K562 (cell line): Measurements from ENCODE around the gene ZNF319. TPM values are rescaled to one million over a fixed set of nuclear protein-coding genes. Genes with fewer than 3 reads are reported as not detected.

Source experiments
- CAMTA2 ChIP-seq: fragments of 250-450 bp; sonication (Bioruptor Pico); conservative IDR thresholded peaks from 2 replicates; pipeline ENCODE4 v1.5.1; 2022
- CHD1 ChIP-seq: fragments of 200-600 bp; sonication (generic); IDR thresholded peaks from one replicate; pipeline ENCODE4 v1.6.1; 2012; ENCODE audit warnings: mild to moderate bottlenecking, moderate library complexity, low read length, inconsistent platforms
- IRF2 ChIP-seq: sonication (generic); formaldehyde crosslinking; IDR thresholded peaks from 2 replicates; pipeline ENCODE4 v1.8.1; 2022; ENCODE audit warnings: mild to moderate bottlenecking, missing genetic modification reagents
- LEF1 ChIP-seq: fragments of 450-650 bp; IDR thresholded peaks from 2 replicates; pipeline ENCODE4 v1.6.1; 2016; ENCODE audit warnings: mild to moderate bottlenecking
- NR2F6 ChIP-seq: fragments of 450-650 bp; formaldehyde crosslinking; IDR thresholded peaks from 2 replicates; pipeline ENCODE4 v1.4.0; 2020; ENCODE audit warnings: mild to moderate bottlenecking
- NR3C1 ChIP-seq: sonication (generic); formaldehyde crosslinking; IDR thresholded peaks from 2 replicates; pipeline ENCODE4 v1.8.1; 2022; ENCODE audit warnings: missing genetic modification reagents
- RBM22 ChIP-seq: fragments of 200-400 bp; formaldehyde crosslinking; IDR thresholded peaks from 2 replicates; pipeline ENCODE4 v1.6.1; 2018; ENCODE audit warnings: low read length, low read depth; ENCODE audit not compliant: poor library complexity, severe bottlenecking
- SMAD2 ChIP-seq: fragments of 150-350 bp; IDR thresholded peaks from 2 replicates; pipeline ENCODE4 v1.6.1; 2014; ENCODE audit warnings: low read depth, mild to moderate bottlenecking, low read length
- YBX1 ChIP-seq: fragments of 450-650 bp; IDR thresholded peaks from 2 replicates; pipeline ENCODE4 v1.7.1; 2016; ENCODE audit warnings: mild to moderate bottlenecking
- ZC3H11A ChIP-seq: IDR thresholded peaks from 2 replicates; pipeline ENCODE4 v1.6.1; 2012; ENCODE audit warnings: low read depth, low read length, improper control_type of control experiment
- ZKSCAN1 ChIP-seq: fragments of 150-350 bp; IDR thresholded peaks from 2 replicates; pipeline ENCODE4 v1.6.1; 2016; ENCODE audit warnings: low read depth, low read length
- ZNF444 ChIP-seq: fragments of 250-450 bp; sonication (Bioruptor Pico); IDR thresholded peaks from 2 replicates; pipeline ENCODE4 v1.4.0; 2020; ENCODE audit warnings: mild to moderate bottlenecking, moderate library complexity
- ZNF717 ChIP-seq: fragments of 250-450 bp; sonication (Bioruptor Pico); IDR thresholded peaks from 2 replicates; pipeline ENCODE4 v1.5.0; 2021
- polyA plus RNA-seq, 8 experiments: library from polyadenylated mRNA; depleted of rRNA in 4 of 8; stranded (reverse) in 5 of 8; unstranded in 3 of 8; fragments of >200 nt; fragmentation: Nextera tagmentation in 2 of 8; fragmentation: Illumina TruSeq in 1 of 8; extraction: Ambion mirVana in 2 of 8; extraction: Trizol in 1 of 8; gene quantifications; 2 replicates each; pipeline versions ENCODE4 v1.2.1 to v1.2.3, GENCODE V29; 2011 to 2014; ENCODE audit warnings: inconsistent platforms in 1 of 8, missing spikeins in 1 of 8
- total RNA-seq, 7 experiments: library from RNA; depleted of rRNA in 6 of 7; stranded (reverse); fragments of >200 nt in 6 of 7; fragmentation: Illumina TruSeq in 2 of 7; extraction: Trizol in 2 of 7; gene quantifications; 2 replicates each; pipeline versions ENCODE4 v1.2.1 to v1.2.3, GENCODE V29; 2011 to 2021; ENCODE audit warnings: low replicate concordance in 1 of 7
- TF ChIP-seq, protein P1 (sequence below): fragments of 250-450 bp; sonication (Bioruptor Pico); IDR thresholded peaks from 2 replicates; pipeline ENCODE4 v1.5.1; 2021; ENCODE audit warnings: mild to moderate bottlenecking
- TF ChIP-seq, protein P2 (sequence below): fragments of 250-450 bp; sonication (Bioruptor Pico); IDR thresholded peaks from 2 replicates; pipeline ENCODE4 v1.5.0; 2021; ENCODE audit warnings: mild to moderate bottlenecking, borderline replicate concordance
- TF ChIP-seq, protein P3 (sequence below), 2 experiments: fragments of 450-650 bp in 1 of 2; sonication (generic) in 1 of 2; formaldehyde crosslinking in 1 of 2; IDR thresholded peaks; 2 replicates each; pipeline versions ENCODE4 v1.7.1 to v1.9.0; 2016 to 2022; ENCODE audit warnings: inconsistent platforms in 1 of 2, mild to moderate bottlenecking in 1 of 2, missing genetic modification reagents in 1 of 2

ZNF319 gene
- total and polyA plus RNA-seq, 9 of the 15 experiments (the other 6 are each of a cell fraction or from before 2014, with no cell fraction given) = 0.20 to 5.7 (median 1.4) TPM

DNA sequence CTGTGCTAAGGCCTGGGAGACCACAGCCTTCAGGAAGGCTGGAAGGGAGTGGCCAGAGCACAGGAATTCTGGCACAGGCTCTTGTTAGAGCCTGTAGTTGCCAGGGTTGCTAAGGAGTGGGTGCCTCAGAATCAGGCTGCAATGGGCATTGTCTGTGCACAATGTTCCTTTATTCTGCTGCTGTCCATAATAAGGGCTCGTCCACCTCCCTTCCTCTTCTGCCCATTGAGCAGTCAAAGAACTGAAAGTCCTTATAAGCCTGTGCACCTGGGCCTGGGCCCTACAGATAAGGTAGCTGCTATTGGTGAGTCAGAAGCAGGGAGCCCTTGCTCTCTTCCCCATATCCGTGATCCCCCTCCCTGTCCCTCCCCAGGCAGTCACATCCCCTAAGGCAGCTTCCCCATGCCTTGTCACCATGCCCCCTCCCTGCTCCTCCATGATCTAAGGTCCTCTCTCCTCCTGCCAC, 24.1 kb downstream of the ZNF319 start (continued):
- TF ChIP-seq, protein P1, sequence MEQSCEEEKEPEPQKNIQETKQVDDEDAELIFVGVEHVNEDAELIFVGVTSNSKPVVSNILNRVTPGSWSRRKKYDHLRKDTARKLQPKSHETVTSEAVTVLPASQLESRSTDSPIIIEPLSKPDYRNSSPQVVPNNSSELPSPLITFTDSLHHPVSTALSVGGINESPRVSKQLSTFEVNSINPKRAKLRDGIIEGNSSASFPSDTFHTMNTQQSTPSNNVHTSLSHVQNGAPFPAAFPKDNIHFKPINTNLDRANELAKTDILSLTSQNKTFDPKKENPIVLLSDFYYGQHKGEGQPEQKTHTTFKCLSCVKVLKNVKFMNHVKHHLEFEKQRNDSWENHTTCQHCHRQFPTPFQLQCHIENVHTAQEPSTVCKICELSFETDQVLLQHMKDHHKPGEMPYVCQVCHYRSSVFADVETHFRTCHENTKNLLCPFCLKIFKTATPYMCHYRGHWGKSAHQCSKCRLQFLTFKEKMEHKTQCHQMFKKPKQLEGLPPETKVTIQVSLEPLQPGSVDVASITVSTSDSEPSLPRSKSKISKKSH (CRISPR knock-in tag) = no peak
- no peak for TF ChIP-seq ZNF444 (CRISPR knock-in tag)
- TF ChIP-seq CHD1 = no peak
- TF ChIP-seq ZC3H11A = no peak
- no peak for TF ChIP-seq NR2F6 (CRISPR knock-in tag)
- TF ChIP-seq, protein P2, sequence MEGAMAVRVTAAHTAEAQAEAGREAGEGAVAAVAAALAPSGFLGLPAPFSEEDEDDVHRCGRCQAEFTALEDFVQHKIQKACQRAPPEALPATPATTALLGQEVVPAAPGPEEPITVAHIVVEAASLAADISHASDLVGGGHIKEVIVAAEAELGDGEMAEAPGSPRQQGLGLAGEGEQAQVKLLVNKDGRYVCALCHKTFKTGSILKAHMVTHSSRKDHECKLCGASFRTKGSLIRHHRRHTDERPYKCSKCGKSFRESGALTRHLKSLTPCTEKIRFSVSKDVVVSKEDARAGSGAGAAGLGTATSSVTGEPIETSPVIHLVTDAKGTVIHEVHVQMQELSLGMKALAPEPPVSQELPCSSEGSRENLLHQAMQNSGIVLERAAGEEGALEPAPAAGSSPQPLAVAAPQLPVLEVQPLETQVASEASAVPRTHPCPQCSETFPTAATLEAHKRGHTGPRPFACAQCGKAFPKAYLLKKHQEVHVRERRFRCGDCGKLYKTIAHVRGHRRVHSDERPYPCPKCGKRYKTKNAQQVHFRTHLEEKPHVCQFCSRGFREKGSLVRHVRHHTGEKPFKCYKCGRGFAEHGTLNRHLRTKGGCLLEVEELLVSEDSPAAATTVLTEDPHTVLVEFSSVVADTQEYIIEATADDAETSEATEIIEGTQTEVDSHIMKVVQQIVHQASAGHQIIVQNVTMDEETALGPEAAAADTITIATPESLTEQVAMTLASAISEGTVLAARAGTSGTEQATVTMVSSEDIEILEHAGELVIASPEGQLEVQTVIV (CRISPR knock-in tag) = no peak
- TF ChIP-seq NR3C1 (CRISPR knock-in tag) = no peak
- TF ChIP-seq, protein P3, sequence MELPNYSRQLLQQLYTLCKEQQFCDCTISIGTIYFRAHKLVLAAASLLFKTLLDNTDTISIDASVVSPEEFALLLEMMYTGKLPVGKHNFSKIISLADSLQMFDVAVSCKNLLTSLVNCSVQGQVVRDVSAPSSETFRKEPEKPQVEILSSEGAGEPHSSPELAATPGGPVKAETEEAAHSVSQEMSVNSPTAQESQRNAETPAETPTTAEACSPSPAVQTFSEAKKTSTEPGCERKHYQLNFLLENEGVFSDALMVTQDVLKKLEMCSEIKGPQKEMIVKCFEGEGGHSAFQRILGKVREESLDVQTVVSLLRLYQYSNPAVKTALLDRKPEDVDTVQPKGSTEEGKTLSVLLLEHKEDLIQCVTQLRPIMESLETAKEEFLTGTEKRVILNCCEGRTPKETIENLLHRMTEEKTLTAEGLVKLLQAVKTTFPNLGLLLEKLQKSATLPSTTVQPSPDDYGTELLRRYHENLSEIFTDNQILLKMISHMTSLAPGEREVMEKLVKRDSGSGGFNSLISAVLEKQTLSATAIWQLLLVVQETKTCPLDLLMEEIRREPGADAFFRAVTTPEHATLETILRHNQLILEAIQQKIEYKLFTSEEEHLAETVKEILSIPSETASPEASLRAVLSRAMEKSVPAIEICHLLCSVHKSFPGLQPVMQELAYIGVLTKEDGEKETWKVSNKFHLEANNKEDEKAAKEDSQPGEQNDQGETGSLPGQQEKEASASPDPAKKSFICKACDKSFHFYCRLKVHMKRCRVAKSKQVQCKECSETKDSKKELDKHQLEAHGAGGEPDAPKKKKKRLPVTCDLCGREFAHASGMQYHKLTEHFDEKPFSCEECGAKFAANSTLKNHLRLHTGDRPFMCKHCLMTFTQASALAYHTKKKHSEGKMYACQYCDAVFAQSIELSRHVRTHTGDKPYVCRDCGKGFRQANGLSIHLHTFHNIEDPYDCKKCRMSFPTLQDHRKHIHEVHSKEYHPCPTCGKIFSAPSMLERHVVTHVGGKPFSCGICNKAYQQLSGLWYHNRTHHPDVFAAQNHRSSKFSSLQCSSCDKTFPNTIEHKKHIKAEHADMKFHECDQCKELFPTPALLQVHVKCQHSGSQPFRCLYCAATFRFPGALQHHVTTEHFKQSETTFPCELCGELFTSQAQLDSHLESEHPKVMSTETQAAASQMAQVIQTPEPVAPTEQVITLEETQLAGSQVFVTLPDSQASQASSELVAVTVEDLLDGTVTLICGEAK (IDR thresholded peaks at IDR 0.05) = no peak
- TF ChIP-seq, protein P3 (CRISPR knock-in tag; IDR thresholded peaks at IDR 0.05) = no peak
- TF ChIP-seq YBX1 = no peak
- no peak for TF ChIP-seq IRF2 (CRISPR knock-in tag)
- no peak for TF ChIP-seq SMAD2
- peak; percentile 69; the same call in 1 of the 2 replicates for TF ChIP-seq ZKSCAN1
- no peak for TF ChIP-seq RBM22
- TF ChIP-seq LEF1 = peak; percentile 82
- no peak for TF ChIP-seq CAMTA2 (CRISPR knock-in tag)
- TF ChIP-seq ZNF717 (CRISPR knock-in tag) = no peak
